Skeletal muscle tissue (tissue), 4 donors: Measurements from ENCODE around the gene LIPA. TPM values are rescaled to one million over a fixed set of nuclear protein-coding genes. Genes with fewer than 3 reads are reported as not detected.

Experiments
- H3K27ac ChIP-seq: one replicate; pipeline ENCODE4 v1.7.0; 2013; ENCODE audit warnings: mild to moderate bottlenecking, low read depth, low read length, inconsistent platforms
- H3K27me3 ChIP-seq, 3 donors: one replicate each; pipeline ENCODE4 v1.7.0; 2013; ENCODE audit warnings: low read length in 3 of 3; ENCODE audit not compliant: control insufficient read depth in 3 of 3, insufficient read depth in 3 of 3
- H3K36me3 ChIP-seq, 3 donors: one replicate each; pipeline ENCODE4 v1.7.0; 2013; ENCODE audit warnings: low read length in 3 of 3; ENCODE audit not compliant: control insufficient read depth in 3 of 3, insufficient read depth in 3 of 3
- H3K4me1 ChIP-seq, 3 donors: one replicate each; pipeline ENCODE4 v1.7.0; 2013; ENCODE audit warnings: low read length in 3 of 3, mild to moderate bottlenecking in 3 of 3; ENCODE audit not compliant: control insufficient read depth in 3 of 3, insufficient read depth in 3 of 3
- H3K4me3 ChIP-seq, 3 donors: one replicate each; pipeline ENCODE4 v1.7.0; 2013; ENCODE audit warnings: low read length in 3 of 3
- H3K9ac ChIP-seq, 3 donors: one replicate each; pipeline ENCODE4 v1.7.0; 2013; ENCODE audit warnings: low read length in 3 of 3, mild to moderate bottlenecking in 3 of 3, moderate library complexity in 2 of 3, low read depth in 1 of 3
- H3K9me3 ChIP-seq, 3 donors: one replicate each; pipeline ENCODE4 v1.7.0; 2013; ENCODE audit warnings: low read length in 3 of 3; ENCODE audit not compliant: control insufficient read depth in 3 of 3
- total RNA-seq: library from RNA; depleted of rRNA; stranded (reverse); fragments of >200 nt; gene quantifications from one replicate; pipeline ENCODE4 v1.2.3, GENCODE V29; 2014
- donor health status: Osteomylitis.

LIPA gene
- total RNA-seq, 1 donor from 2014 or later: 50.1 TPM

DNA sequence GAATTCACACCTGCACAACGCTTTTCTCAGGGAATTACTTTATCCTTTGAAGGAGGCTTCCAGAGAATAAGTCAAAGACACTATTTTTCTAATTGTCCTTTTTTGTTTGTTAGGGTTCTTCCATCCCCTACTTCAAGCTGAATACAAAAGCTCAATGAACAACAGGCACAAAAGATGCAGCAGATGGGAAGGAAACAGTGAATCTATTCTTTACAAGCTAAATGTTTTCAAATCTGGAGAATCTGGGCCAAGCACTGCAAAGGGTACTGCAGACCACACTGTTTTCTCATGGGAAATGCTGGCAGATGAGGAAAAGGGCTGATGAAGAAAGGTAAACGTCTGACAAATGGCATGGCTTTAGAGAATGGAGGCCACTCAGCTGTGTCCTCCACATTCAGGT, 18.5 kb downstream of the LIPA start:
- Histone ChIP-seq H3K4me3 (no peak overlapping the region), H3K27me3 (no peaks in the 10 kb centered on the region), H3K36me3 (peaks cover 0 to 7% (median 0%) of the 10 kb centered on the region in 3 donors), H3K9me3 (no peaks in the 10 kb centered on the region), H3K9ac (no peak overlapping the region), H3K4me1 (peaks cover 0 to 2% (median 0%) of the 10 kb centered on the region in 3 donors), H3K27ac (no peak overlapping the region)

DNA sequence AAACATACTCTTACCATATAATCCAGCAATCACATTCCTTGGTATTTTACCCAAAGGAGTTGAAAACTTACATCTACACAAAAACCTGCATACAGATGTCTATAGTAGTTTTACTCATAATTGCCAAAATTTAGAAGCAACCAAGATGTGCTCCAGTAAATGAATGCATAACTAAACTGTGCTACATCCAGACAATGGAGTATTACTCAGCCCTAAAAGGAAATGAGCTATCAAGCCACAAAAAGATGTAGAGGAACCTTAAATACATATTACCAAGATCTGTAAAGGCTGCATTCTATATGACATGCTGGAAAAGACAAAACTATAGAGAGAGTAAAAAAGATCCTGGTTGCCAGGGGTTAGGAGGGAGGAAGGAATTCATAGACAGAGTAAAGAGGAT, 22.6 kb downstream of the LIPA start:
- Histone ChIP-seq H3K4me1 (no peaks in the 10 kb centered on the region), H3K4me3 (no peak overlapping the region), H3K27ac (no peak overlapping the region), H3K9me3 (no peaks in the 10 kb centered on the region), H3K27me3 (no peaks in the 10 kb centered on the region), H3K36me3 (peaks cover 0 to 8% (median 0%) of the 10 kb centered on the region in 3 donors), H3K9ac (no peak overlapping the region)

DNA sequence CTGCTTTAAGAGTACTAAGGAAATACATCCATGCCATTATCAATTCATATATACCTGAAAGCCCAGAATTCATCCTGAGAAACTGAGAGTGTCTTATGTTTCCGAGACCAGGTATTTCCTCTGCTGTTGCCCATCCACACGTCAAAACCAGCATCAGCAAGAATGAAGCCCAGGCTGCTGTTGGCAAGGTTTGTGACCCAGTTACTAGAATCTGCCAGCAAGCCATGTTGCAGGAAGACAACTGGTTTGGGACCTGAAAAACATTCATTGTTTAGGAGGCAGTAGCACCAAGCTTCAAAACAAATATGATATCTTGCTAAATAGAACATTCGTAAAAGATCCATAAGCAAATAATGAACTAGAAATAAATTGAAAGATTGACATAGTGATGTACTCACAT, 23.4 kb downstream of the LIPA start:
- H3K27ac ChIP-seq: no peak overlapping the region

DNA sequence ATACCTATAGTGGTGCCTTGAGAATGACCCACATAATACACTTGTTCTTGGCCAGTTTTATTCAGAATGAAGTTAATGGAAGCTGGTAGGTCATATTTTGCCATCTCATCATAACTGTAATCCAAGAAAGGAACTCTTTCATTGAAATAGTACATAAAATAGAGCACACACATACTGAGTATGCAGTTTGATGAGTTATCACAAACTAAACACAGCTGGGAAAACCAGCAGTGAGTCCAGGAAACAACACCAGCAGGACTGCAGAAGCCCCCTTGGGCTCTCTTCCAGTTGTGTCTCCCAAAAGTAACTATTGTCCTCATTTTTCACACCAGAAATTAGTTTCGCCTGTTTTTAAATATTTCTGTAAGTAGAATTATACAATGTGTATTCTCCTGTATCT, 24.7 kb downstream of the LIPA start:
- no peaks in the 10 kb centered on the region for H3K27me3 ChIP-seq
- no peak overlapping the region for H3K27ac ChIP-seq
- no peak overlapping the region for H3K4me3 ChIP-seq
- no peaks in the 10 kb centered on the region for H3K9me3 ChIP-seq
- H3K36me3 ChIP-seq: peaks cover 0 to 3% (median 0%) of the 10 kb centered on the region in 3 donors
- H3K4me1 ChIP-seq: no peaks in the 10 kb centered on the region
- H3K9ac ChIP-seq: no peak overlapping the region

More for the DNA sequence above, 23.4 kb downstream of the LIPA start:
- H3K27me3 ChIP-seq: no peaks in the 10 kb centered on the region
- H3K4me1 ChIP-seq: no peaks in the 10 kb centered on the region
- no peak overlapping the region for H3K9ac ChIP-seq
- H3K9me3 ChIP-seq: no peaks in the 10 kb centered on the region
- peaks cover 0 to 8% (median 0%) of the 10 kb centered on the region in 3 donors for H3K36me3 ChIP-seq
- no peak overlapping the region for H3K4me3 ChIP-seq

DNA sequence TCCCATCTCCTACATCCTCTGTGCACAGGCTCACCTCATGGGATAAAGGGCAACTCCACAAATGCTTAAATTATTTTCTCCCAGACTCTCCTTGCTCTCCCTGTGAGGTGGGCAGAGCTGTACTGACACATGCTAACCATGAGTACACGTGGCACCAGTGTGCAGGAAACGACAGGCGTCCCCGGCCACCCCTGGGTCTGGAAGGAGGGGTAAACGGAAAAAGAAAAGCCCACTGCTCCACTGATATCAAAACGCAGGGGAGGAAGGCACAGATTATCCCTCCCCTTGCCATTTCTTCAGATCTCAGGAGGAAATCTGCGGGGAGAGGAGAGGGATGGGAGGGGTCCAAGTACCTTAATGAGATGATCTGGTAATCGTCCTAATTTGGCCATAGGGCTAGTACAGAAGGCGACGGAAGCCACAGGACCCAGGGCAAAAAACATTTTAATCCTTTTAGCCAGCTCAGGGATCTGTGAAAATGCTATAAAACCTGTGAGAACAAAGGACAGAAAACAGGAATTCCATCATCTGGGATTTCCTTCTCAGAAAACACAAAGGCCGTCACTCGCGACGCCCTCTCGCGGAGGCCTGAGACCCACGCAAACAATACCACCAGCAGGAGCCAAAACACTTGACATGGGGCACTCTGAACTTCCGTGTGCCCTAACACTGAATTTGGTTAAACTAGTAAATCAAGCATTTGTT, 26.7 kb downstream of the LIPA start:
- H3K36me3 ChIP-seq: peaks cover 0 to 11% (median 0%) of the 10 kb centered on the region in 3 donors
- H3K9ac ChIP-seq: no peak overlapping the region
- H3K4me3 ChIP-seq: peak overlapping the region in 1 of 3 donors; percentile 25
- H3K4me1 ChIP-seq: no peaks in the 10 kb centered on the region
- H3K9me3 ChIP-seq: no peaks in the 10 kb centered on the region
- H3K27ac ChIP-seq: peak overlapping the region; percentile 48
- no peaks in the 10 kb centered on the region for H3K27me3 ChIP-seq

DNA sequence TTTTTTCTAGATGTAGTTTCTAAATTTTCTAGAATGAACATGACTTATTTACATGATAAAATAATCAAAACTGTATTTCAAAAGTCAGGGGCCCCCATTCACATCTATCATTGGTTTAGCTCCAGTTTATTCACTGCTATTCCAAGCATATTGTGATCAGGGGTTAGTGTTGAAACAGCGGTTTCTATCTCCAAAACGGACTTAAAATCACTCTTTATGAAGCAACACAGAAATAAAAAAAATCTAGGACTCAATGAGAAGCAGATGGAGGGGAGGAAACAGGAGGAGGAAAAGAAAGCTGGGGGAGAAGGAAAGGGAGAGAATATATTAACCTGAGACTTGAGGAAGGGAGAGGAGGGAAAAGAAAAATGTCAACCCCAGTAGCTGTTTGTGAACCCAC, 29.7 kb downstream of the LIPA start:
- Histone ChIP-seq H3K9ac (no peak overlapping the region), H3K4me3 (no peak overlapping the region), H3K36me3 (peaks cover 0 to 9% (median 0%) of the 10 kb centered on the region in 3 donors), H3K27ac (no peak overlapping the region), H3K9me3 (no peaks in the 10 kb centered on the region), H3K27me3 (no peaks in the 10 kb centered on the region), H3K4me1 (peaks cover 3 to 7% (median 6%) of the 10 kb centered on the region in 3 donors)

DNA sequence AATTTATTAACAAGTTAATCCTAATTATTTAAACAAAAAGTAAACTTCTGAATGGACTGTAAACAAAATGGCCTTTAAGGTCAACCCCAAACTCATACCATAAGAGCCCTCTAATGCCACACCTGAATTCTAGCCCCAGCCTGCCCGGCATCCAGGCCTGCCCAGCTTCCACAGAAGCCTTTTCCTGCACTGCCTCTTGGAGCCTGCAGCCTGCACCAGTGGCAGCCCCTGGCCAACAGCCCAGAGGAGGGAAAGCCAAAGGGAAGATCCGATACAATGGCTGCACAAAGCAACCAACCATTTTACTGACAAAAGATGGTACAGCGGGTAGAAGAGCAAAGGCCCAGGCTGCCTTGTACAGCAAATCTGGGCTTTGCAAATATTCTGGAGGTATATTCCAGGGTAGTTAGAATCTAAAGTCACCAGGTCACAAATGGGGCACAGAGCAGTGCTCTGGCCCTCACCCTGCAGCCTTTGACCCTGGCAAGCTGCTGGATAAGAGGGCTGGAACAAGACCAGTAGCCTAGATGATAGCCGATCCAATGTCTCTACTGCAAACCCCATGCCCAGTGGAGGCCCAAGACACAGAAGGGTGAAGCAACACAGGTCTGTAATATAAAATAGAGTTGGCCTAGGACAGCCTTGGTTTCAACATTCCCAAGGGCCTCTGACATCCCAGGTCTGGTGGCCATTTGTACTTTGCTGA, 31.9 kb downstream of the LIPA start:
- Histone ChIP-seq H3K27me3 (no peaks in the 10 kb centered on the region), H3K36me3 (peaks cover 0 to 15% (median 0%) of the 10 kb centered on the region in 3 donors), H3K9ac (no peak overlapping the region), H3K9me3 (no peaks in the 10 kb centered on the region), H3K4me1 (peaks cover 3 to 7% (median 6%) of the 10 kb centered on the region in 3 donors), H3K4me3 (no peak overlapping the region), H3K27ac (no peak overlapping the region)

DNA sequence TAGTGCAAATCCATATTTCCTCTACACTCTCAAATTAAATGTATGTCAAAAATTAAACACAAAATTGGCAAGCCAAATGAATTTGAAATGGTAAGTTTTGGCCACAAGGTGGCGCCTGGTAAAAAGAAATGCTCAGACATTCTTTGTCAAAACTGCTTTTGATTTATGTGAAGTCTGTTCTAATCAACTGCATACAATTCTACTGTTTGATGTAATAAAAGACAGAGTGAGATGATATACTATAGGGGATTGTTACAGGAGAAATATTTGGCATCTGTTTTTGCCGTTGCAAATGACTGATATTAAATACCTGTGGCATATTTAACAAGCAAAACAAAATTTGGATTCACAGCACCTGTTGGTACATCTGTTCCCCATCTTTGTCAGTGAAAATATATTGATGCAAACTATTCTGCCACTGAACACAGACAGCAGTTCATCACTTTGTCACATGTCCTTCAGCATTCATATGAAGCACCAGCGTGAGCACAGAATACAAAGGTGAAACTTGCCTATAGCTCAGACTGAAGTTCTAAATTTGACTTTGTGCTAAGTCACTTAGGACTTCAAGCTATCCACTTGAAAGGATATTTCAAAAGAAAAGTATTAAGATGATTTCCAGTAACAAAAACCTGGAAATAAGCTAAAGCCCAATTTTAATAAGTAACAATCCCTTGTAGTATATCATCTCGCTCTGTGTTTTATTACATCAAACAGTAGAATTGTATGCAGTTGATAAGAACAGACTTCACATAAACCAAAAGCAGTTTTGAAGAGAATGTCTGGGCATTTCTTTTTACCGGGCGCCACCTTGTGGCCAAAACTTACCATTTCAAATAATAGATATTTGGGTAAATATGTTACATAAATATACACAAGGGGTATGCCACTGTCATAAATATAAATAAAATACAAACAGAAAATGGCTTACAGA, 34.3 kb downstream of the LIPA start:
- Histone ChIP-seq H3K9ac (peak overlapping the region in 2 of 3 donors; percentile 27 to 32), H3K36me3 (peaks cover 0 to 17% (median 0%) of the 10 kb centered on the region in 3 donors), H3K9me3 (no peaks in the 10 kb centered on the region), H3K27ac (peak overlapping the region; percentile 26), H3K4me3 (peak overlapping the region in 2 of 3 donors; percentile 15 to 55), H3K4me1 (peaks cover 3 to 7% (median 6%) of the 10 kb centered on the region in 3 donors), H3K27me3 (no peaks in the 10 kb centered on the region)

DNA sequence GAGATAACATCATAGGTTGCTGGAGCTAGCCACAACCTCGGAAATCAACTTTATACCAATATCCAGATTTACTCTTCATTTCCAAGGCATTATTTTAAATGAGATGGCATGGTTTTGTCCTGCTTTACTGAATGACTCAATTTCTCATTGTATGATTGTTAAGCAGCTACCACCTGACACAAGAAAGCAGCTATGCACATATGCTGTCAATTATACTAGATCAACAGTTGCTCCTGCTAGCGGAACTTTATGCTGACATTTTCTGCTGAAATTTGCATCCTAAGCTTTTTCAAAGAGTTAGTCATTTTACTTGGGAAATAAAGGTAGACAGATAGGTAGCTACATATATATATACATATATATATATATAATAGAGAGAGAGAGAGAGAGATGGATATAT, 35.5 kb downstream of the LIPA start:
- no peaks in the 10 kb centered on the region for H3K9me3 ChIP-seq
- H3K4me1 ChIP-seq: peaks cover 3 to 7% (median 6%) of the 10 kb centered on the region in 3 donors
- H3K4me3 ChIP-seq: no peak overlapping the region
- no peaks in the 10 kb centered on the region for H3K27me3 ChIP-seq
- H3K27ac ChIP-seq: no peak overlapping the region
- no peak overlapping the region for H3K9ac ChIP-seq
- H3K36me3 ChIP-seq: peaks cover 0 to 17% (median 0%) of the 10 kb centered on the region in 3 donors
